H1 (cell line): ENCODE data around the gene NEK9. TPM values are rescaled to one million over a fixed set of nuclear protein-coding genes. Genes with fewer than 3 reads are reported as not detected.

ENCODE experiments used
- CTCF ChIA-PET: fragments of 300-600 bp; sonication (Branson Sonifier 250); formaldehyde crosslinking; loops from one replicate; lab custom pipeline; 2021; ENCODE audit not compliant: partially characterized antibody; lab: Charles Lee
- POLR2A ChIA-PET: fragments of 300-600 bp; sonication (Branson Sonifier 250); formaldehyde crosslinking; loops from one replicate; lab custom pipeline; 2021; ENCODE audit warnings: inconsistent platforms; ENCODE audit not compliant: partially characterized antibody; lab: Charles Lee
- DNase-seq, 2 experiments: peaks; one replicate each; pipeline versions ENCODE4 v3.0.0 to v3.0.0-alpha.2; 2010 to 2022; ENCODE audit warnings: low spot score in 2 of 2, low read depth in 1 of 2, mixed read lengths in 1 of 2
- FAIRE-seq: peaks from 2 replicates; lab custom pipeline; 2011; peaks lifted over from hg19 to GRCh38; lab: Jason Lieb, UNC
- H2AFZ ChIP-seq: 2 replicates; pipeline ENCODE4 v1.8.1; 2012; ENCODE audit warnings: low read length, inconsistent platforms
- H2AK5ac ChIP-seq: 2 replicates; pipeline ENCODE4 v1.6.1; 2013; ENCODE audit warnings: low read depth, low read length
- H2BK120ac ChIP-seq: replicated peaks from 2 replicates; pipeline ENCODE3; 2013; ENCODE audit warnings: low read depth, low read length, inconsistent platforms
- H2BK12ac ChIP-seq: 2 replicates; pipeline ENCODE4 v1.6.1; 2013; ENCODE audit warnings: low read depth, low read length
- H2BK15ac ChIP-seq: 2 replicates; pipeline ENCODE4 v1.6.1; 2013; ENCODE audit warnings: low read length
- H2BK20ac ChIP-seq: 2 replicates; pipeline ENCODE4 v1.6.1; 2013; ENCODE audit warnings: low read length
- H2BK5ac ChIP-seq: 2 replicates; pipeline ENCODE4 v1.6.1; 2013; ENCODE audit warnings: low read depth, low read length
- H3K14ac ChIP-seq: 2 replicates; pipeline ENCODE4 v1.6.1; 2013; ENCODE audit warnings: inconsistent platforms; ENCODE audit not compliant: insufficient read length
- H3K18ac ChIP-seq: 2 replicates; pipeline ENCODE4 v1.6.1; 2013; ENCODE audit warnings: low read length; ENCODE audit errors: extremely low read depth
- H3K23ac ChIP-seq: 2 replicates; pipeline ENCODE4 v1.6.1; 2013; ENCODE audit warnings: inconsistent platforms; ENCODE audit not compliant: insufficient read length
- H3K23me2 ChIP-seq: 2 replicates; pipeline ENCODE4 v1.6.1; 2013; ENCODE audit warnings: low read depth, low read length
- H3K27ac ChIP-seq: 2 replicates; pipeline ENCODE4 v1.6.1; 2011; ENCODE audit warnings: low read depth, low read length, inconsistent platforms
- H3K27me3 ChIP-seq, 4 experiments: replicated peaks in 1 of 4; 1 replicate in 1 of 4; 2 replicates in 3 of 4; pipeline versions ENCODE4 v1.6.1 to v1.8.1; 2011 to 2013; ENCODE audit warnings: low read length in 3 of 4, mild to moderate bottlenecking in 3 of 4, inconsistent platforms in 2 of 4, mixed read lengths in 2 of 4, moderate library complexity in 1 of 4; ENCODE audit not compliant: control insufficient read depth in 3 of 4, insufficient read depth in 3 of 4; ENCODE audit errors: extremely low read depth in 1 of 4
- H3K36me3 ChIP-seq, 4 experiments: 2 replicates each; pipeline versions ENCODE4 v1.6.1 to v1.8.1; 2011 to 2013; ENCODE audit warnings: mild to moderate bottlenecking in 4 of 4, low read length in 3 of 4, moderate library complexity in 2 of 4, control low read depth in 1 of 4, inconsistent platforms in 1 of 4; ENCODE audit not compliant: insufficient read depth in 4 of 4, control insufficient read depth in 2 of 4
- H3K4ac ChIP-seq: replicated peaks from 2 replicates; pipeline ENCODE3; 2013; ENCODE audit warnings: low read length, low read depth, mixed read lengths, inconsistent platforms; ENCODE audit not compliant: insufficient read length
- H3K4me1 ChIP-seq, 4 experiments: replicated peaks in 1 of 4; 1 replicate in 1 of 4; 2 replicates in 3 of 4; pipeline versions ENCODE4 v1.6.1 to v1.8.1; 2011 to 2013; ENCODE audit warnings: low read length in 3 of 4, inconsistent platforms in 2 of 4, mixed read lengths in 1 of 4; ENCODE audit not compliant: insufficient read depth in 4 of 4, control insufficient read depth in 3 of 4
- H3K4me2 ChIP-seq, 2 experiments: 2 replicates each; pipeline versions ENCODE4 v1.6.1 to v1.8.1; 2011 to 2013; ENCODE audit warnings: low read depth in 2 of 2, low read length in 2 of 2, control low read depth in 1 of 2, inconsistent platforms in 1 of 2, mild to moderate bottlenecking in 1 of 2; ENCODE audit not compliant: insufficient read depth in 1 of 2
- H3K4me3 ChIP-seq, 4 experiments: fragments of 200-600, 300-600 bp in 1 of 4; sonication (generic), shearing (Covaris generic), sonication (Bioruptor Twin) in 1 of 4; 2 replicates each; pipeline versions ENCODE4 v1.5.1 to v1.8.1; 2011 to 2016; ENCODE audit warnings: low read length in 4 of 4, low read depth in 3 of 4, control low read depth in 2 of 4, inconsistent platforms in 2 of 4, mild to moderate bottlenecking in 2 of 4, mixed read lengths in 1 of 4, moderate library complexity in 1 of 4; ENCODE audit not compliant: insufficient read depth in 2 of 4; ENCODE audit errors: extremely low read depth in 1 of 4
- H3K56ac ChIP-seq: replicated peaks from 2 replicates; pipeline ENCODE3; 2013; ENCODE audit warnings: low read depth, mild to moderate bottlenecking, mixed read lengths, low read length, inconsistent platforms; ENCODE audit not compliant: insufficient read length
- H3K79me1 ChIP-seq: 2 replicates; pipeline ENCODE4 v1.6.1; 2013; ENCODE audit warnings: low read depth, low read length, control low read depth
- H3K79me2 ChIP-seq, 2 experiments: 2 replicates each; pipeline versions ENCODE4 v1.6.1 to v1.8.1; 2012 to 2013; ENCODE audit warnings: low read length in 2 of 2, mild to moderate bottlenecking in 2 of 2, inconsistent platforms in 1 of 2; ENCODE audit not compliant: insufficient read depth in 2 of 2, control insufficient read depth in 1 of 2
- H3K9ac ChIP-seq, 4 experiments: replicated peaks in 1 of 4; 1 replicate in 1 of 4; 2 replicates in 3 of 4; pipeline versions ENCODE4 v1.6.1 to v1.8.1; 2011 to 2013; ENCODE audit warnings: low read depth in 3 of 4, low read length in 3 of 4, control low read depth in 2 of 4, mild to moderate bottlenecking in 2 of 4, moderate library complexity in 2 of 4, inconsistent platforms in 1 of 4; ENCODE audit errors: extremely low read depth in 1 of 4
- H3K9me3 ChIP-seq, 2 experiments: 2 replicates each; pipeline versions ENCODE4 v1.6.1 to v1.8.1; 2012 to 2013; ENCODE audit warnings: mild to moderate bottlenecking in 2 of 2, moderate library complexity in 2 of 2, control low read depth in 1 of 2, inconsistent platforms in 1 of 2, low read depth in 1 of 2, low read length in 1 of 2, mixed read lengths in 1 of 2; ENCODE audit not compliant: insufficient read depth in 2 of 2
- H4K20me1 ChIP-seq, 2 experiments: replicated peaks in 1 of 2; 2 replicates each; pipeline versions ENCODE3 to v1.8.1; 2011 to 2013; ENCODE audit warnings: inconsistent platforms in 2 of 2, low read length in 2 of 2, mild to moderate bottlenecking in 1 of 2; ENCODE audit not compliant: insufficient read depth in 2 of 2, control insufficient read depth in 1 of 2
- H4K5ac ChIP-seq: 2 replicates; pipeline ENCODE4 v1.6.1; 2013; ENCODE audit warnings: low read length, low read depth, mixed read lengths, inconsistent platforms; ENCODE audit not compliant: insufficient read length
- H4K8ac ChIP-seq: 2 replicates; pipeline ENCODE4 v1.8.0; 2013; ENCODE audit warnings: mild to moderate bottlenecking, moderate library complexity, low read length, inconsistent platforms; ENCODE audit not compliant: insufficient read depth; ENCODE audit errors: extremely low read depth
- H4K91ac ChIP-seq: replicated peaks from 2 replicates; pipeline ENCODE3; 2013; ENCODE audit warnings: low read length, mixed read lengths, inconsistent platforms; ENCODE audit not compliant: insufficient read length
- BACH1 ChIP-seq: IDR thresholded peaks from 2 replicates; pipeline ENCODE4 v1.6.1; 2012; ENCODE audit warnings: low read length, improper control_type of control experiment
- CHD2 ChIP-seq: IDR thresholded peaks from 2 replicates; pipeline ENCODE4 v1.6.1; 2012; ENCODE audit warnings: low read length, improper control_type of control experiment
- CREB1 ChIP-seq: IDR thresholded peaks from 2 replicates; pipeline ENCODE4 v1.6.1; 2012; ENCODE audit warnings: inconsistent platforms
- EP300 ChIP-seq, 2 experiments: IDR thresholded peaks; 1 replicate in 1 of 2; 2 replicates in 1 of 2; pipeline ENCODE4 v1.6.1; 2011 to 2012; ENCODE audit warnings: low read depth in 2 of 2, low read length in 2 of 2, mild to moderate bottlenecking in 2 of 2, borderline replicate concordance in 1 of 2, inconsistent platforms in 1 of 2, moderate library complexity in 1 of 2
- JUND ChIP-seq: IDR thresholded peaks from 2 replicates; pipeline ENCODE4 v1.6.1; 2011; ENCODE audit warnings: mild to moderate bottlenecking, improper control_type of control experiment, low read length
- MAFK ChIP-seq: IDR thresholded peaks from 2 replicates; pipeline ENCODE4 v1.6.1; 2012; ENCODE audit warnings: low read depth, mild to moderate bottlenecking, improper control_type of control experiment, low read length
- NANOG ChIP-seq: IDR thresholded peaks from 2 replicates; pipeline ENCODE4 v1.6.1; 2011; ENCODE audit warnings: low read length, low read depth, mild to moderate bottlenecking, inconsistent platforms; ENCODE audit not compliant: insufficient read depth, poor library complexity, severe bottlenecking
- SRF ChIP-seq: IDR thresholded peaks from 2 replicates; pipeline ENCODE4 v1.6.1; 2011; ENCODE audit warnings: mild to moderate bottlenecking, low read depth, low read length, moderate library complexity
- TEAD4 ChIP-seq: IDR thresholded peaks from 2 replicates; pipeline ENCODE4 v1.6.1; 2012; ENCODE audit warnings: low read depth, low read length, inconsistent platforms, mixed read lengths
- WGBS, 2 experiments: shearing (Covaris generic) in 1 of 2; methylation state at CpG; one replicate each; pipeline versions ENCODE4 v1.1.6 to v1.1.7; 2013 to 2015; ENCODE audit warnings: low lambda C conversion rate in 2 of 2, mixed read lengths in 2 of 2, inconsistent platforms in 1 of 2, low coverage in 1 of 2, missing lambda C conversion rate in 1 of 2; ENCODE audit not compliant: insufficient replicate concordance in 2 of 2, insufficient coverage in 1 of 2, insufficient read length in 1 of 2; ENCODE audit errors: extremely low coverage in 1 of 2, missing lambda C conversion rate in 1 of 2; 5-methylcytosine and 5-hydroxymethylcytosine counted together
- polyA plus RNA-seq, 7 experiments: library from polyadenylated mRNA; depleted of rRNA in 3 of 7; stranded (reverse) in 5 of 7; unstranded in 2 of 7; fragments of >200 nt in 5 of 7; fragments of 200-250 nt in 2 of 7; gene quantifications; 1 replicate in 5 of 7; 2 replicates in 1 of 7; 4 replicates in 1 of 7; pipeline versions ENCODE4 v1.2.1 to v1.2.3, GENCODE V29; 2011 to 2013; ENCODE audit warnings: missing spikeins in 2 of 7, mixed read lengths in 2 of 7
- total RNA-seq: library from RNA; stranded (reverse); fragmentation: NEBNext Ultra II Directional; extraction: Animal tissue kit (Norgen Biotek cat#: 25700); gene quantifications from 2 replicates; pipeline ENCODE4 v1.2.1, GENCODE V29; 2021
- TF ChIP-seq, protein P1 (sequence below), 3 experiments: IDR thresholded peaks; 1 replicate in 2 of 3; 2 replicates in 1 of 3; pipeline versions ENCODE4 v1.5.1 to v1.6.1; 2011; ENCODE audit warnings: low read length in 3 of 3, mild to moderate bottlenecking in 3 of 3, inconsistent platforms in 2 of 3, low read depth in 1 of 3, moderate library complexity in 1 of 3; ENCODE audit not compliant: insufficient read depth in 1 of 3; ENCODE audit errors: control extremely low read depth in 1 of 3
- TF ChIP-seq, protein P2 (sequence below): IDR thresholded peaks from 2 replicates; pipeline ENCODE4 v1.6.1; 2012; ENCODE audit warnings: inconsistent platforms

The NEK9 gene
- total and polyA plus RNA-seq, 2 of the 8 experiments (the other 6 are each of a cell fraction or from before 2014, with no cell fraction given): 16.0 to 43.6 TPM

DNA sequence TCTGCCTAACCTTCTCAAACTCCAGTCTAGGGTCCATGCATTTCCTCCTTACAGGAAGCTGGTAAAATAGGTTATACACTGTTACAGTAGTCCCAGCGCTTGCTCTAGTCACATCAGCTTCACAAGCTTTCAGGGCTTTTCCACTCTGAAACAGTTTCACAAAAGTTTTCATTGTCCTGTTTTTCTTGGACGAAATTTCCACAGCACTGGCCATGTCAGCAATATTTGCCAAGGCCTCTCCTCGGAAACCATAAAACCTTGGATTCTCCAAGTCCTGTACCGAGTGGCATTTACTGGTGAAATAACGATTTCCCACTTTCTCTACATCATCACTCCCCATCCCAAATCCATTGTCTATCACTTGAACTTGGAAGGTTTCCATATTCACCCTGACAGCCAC, 77.7 kb downstream of the NEK9 start:
- H3K27me3 ChIP-seq: no peaks in the 10 kb centered on the region
- no peak overlapping the region for H3K27ac ChIP-seq
- no peak overlapping the region for H3K23ac ChIP-seq
- H3K4me1 ChIP-seq: peaks cover 0 to 4% (median 0%) of the 10 kb centered on the region in 4 experiments; a peak in 3 of 7 replicates
- ChIA-PET POLR2A (interaction anchor here (1.4 to 3.0 kb wide), 5 partner anchors 12 to 142 kb away, joined by 3 to 15 read pairs (median 5); partner anchors contain the start of genes ACYP1 and ZC2HC1C), CTCF (interaction anchor here (1.1 to 2.4 kb wide), 5 partner anchors 26 to 413 kb away, joined by 3 to 17 read pairs (median 3); no protein-coding TSS in a partner anchor)
- H2BK12ac ChIP-seq: no peak overlapping the region
- H3K79me2 ChIP-seq: no peaks in the 10 kb centered on the region
- H4K91ac ChIP-seq: no peak overlapping the region
- H3K4ac ChIP-seq: no peak overlapping the region
- no peak overlapping the region for H2BK20ac ChIP-seq
- H3K14ac ChIP-seq: no peak overlapping the region
- H3K4me3 ChIP-seq: no peak overlapping the region
- no peak overlapping the region for H4K5ac ChIP-seq
- H3K79me1 ChIP-seq: no peaks in the 10 kb centered on the region
- H4K20me1 ChIP-seq: no peaks in the 10 kb centered on the region
- no peak overlapping the region for H2BK15ac ChIP-seq
- H3K18ac ChIP-seq: no peak overlapping the region
- H3K23me2 ChIP-seq: no peaks in the 10 kb centered on the region; the same call in 1 of the 2 replicates
- H3K56ac ChIP-seq: no peak overlapping the region
- no peak overlapping the region for H2AK5ac ChIP-seq
- H3K36me3 ChIP-seq: no peaks in the 10 kb centered on the region; a peak in 1 of 8 replicates
- H2AFZ ChIP-seq: no peak overlapping the region
- H2BK120ac ChIP-seq: no peak overlapping the region
- FAIRE-seq (no peak), DNase-seq (no peak)
- no peaks in the 10 kb centered on the region for H3K9me3 ChIP-seq
- no peak overlapping the region for H2BK5ac ChIP-seq
- no peak overlapping the region for H4K8ac ChIP-seq
- H3K4me2 ChIP-seq: no peak overlapping the region
- 87% methylated on average over 5 of the region's 5 CpGs; no CpG with 5 or more reads in 1 of the 2 experiments for WGBS, 2 experiments
- peak overlapping the region in 1 of 4 experiments; percentile 46; a peak in 1 of 7 replicates for H3K9ac ChIP-seq
- TF ChIP-seq, protein P1, sequence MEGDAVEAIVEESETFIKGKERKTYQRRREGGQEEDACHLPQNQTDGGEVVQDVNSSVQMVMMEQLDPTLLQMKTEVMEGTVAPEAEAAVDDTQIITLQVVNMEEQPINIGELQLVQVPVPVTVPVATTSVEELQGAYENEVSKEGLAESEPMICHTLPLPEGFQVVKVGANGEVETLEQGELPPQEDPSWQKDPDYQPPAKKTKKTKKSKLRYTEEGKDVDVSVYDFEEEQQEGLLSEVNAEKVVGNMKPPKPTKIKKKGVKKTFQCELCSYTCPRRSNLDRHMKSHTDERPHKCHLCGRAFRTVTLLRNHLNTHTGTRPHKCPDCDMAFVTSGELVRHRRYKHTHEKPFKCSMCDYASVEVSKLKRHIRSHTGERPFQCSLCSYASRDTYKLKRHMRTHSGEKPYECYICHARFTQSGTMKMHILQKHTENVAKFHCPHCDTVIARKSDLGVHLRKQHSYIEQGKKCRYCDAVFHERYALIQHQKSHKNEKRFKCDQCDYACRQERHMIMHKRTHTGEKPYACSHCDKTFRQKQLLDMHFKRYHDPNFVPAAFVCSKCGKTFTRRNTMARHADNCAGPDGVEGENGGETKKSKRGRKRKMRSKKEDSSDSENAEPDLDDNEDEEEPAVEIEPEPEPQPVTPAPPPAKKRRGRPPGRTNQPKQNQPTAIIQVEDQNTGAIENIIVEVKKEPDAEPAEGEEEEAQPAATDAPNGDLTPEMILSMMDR (IDR thresholded peaks at IDR 0.05; ENCODE audit: control extremely low read depth in 1 of 3, insufficient read depth in 1 of 3, low read depth in 1 of 3, low read length in 3 of 3): no peak
- no peak for TF ChIP-seq MAFK
- TF ChIP-seq CREB1: no peak
- no peak for TF ChIP-seq NANOG
- TF ChIP-seq TEAD4: no peak
- no peak for TF ChIP-seq EP300 (IDR thresholded peaks at IDR 0.05; ENCODE audit: borderline replicate concordance in 1 of 2, low read depth in 2 of 2, low read length in 2 of 2)
- TF ChIP-seq CHD2: no peak
- no peak for TF ChIP-seq JUND
- no peak for TF ChIP-seq BACH1
- TF ChIP-seq SRF: no peak
- TF ChIP-seq, protein P2, sequence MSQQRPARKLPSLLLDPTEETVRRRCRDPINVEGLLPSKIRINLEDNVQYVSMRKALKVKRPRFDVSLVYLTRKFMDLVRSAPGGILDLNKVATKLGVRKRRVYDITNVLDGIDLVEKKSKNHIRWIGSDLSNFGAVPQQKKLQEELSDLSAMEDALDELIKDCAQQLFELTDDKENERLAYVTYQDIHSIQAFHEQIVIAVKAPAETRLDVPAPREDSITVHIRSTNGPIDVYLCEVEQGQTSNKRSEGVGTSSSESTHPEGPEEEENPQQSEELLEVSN: no peak
